GM12864 (cell line): ENCODE data around the gene WDFY4.

Experiments used
- DNase-seq: peaks from one replicate; pipeline ENCODE4 v3.0.0-alpha.2; 2011; ENCODE audit warnings: low read depth
- H3K4me3 ChIP-seq: 2 replicates; pipeline ENCODE4 v1.5.1; 2011; ENCODE audit warnings: mild to moderate bottlenecking, low read depth, low read length, control low read depth
- CTCF ChIP-seq: IDR thresholded peaks from 2 replicates; pipeline ENCODE4 v1.5.1; 2011; ENCODE audit warnings: low read depth, mild to moderate bottlenecking, moderate library complexity, low read length, control low read depth, inconsistent platforms; ENCODE audit errors: missing control alignments

The WDFY4 gene

GRCh38 chr10:48813825-48814224 is 129.2 kb downstream of the WDFY4 start:
- H3K4me3 ChIP-seq: no peak overlapping the region
- no peak for DNase-seq
- no peak for TF ChIP-seq CTCF

- DNase-seq: no peak
- TF ChIP-seq CTCF: no peak
- H3K4me3 ChIP-seq: no peak overlapping the region
These were observed 130.3 kb downstream of the WDFY4 start for GRCh38 chr10:48814933-48815332.

GRCh38 chr10:48817141-48817540 is 132.5 kb downstream of the WDFY4 start:
- H3K4me3 ChIP-seq: no peak overlapping the region
- no peak for TF ChIP-seq CTCF
- DNase-seq: no peak

GRCh38 chr10:48818081-48818480 is 133.4 kb downstream of the WDFY4 start:
- DNase-seq: no peak
- H3K4me3 ChIP-seq: no peak overlapping the region
- TF ChIP-seq CTCF: no peak

GRCh38 chr10:48818861-48819520 is 134.3 kb downstream of the WDFY4 start:
- no peak for DNase-seq
- no peak for TF ChIP-seq CTCF
- no peak overlapping the region for H3K4me3 ChIP-seq

DNA sequence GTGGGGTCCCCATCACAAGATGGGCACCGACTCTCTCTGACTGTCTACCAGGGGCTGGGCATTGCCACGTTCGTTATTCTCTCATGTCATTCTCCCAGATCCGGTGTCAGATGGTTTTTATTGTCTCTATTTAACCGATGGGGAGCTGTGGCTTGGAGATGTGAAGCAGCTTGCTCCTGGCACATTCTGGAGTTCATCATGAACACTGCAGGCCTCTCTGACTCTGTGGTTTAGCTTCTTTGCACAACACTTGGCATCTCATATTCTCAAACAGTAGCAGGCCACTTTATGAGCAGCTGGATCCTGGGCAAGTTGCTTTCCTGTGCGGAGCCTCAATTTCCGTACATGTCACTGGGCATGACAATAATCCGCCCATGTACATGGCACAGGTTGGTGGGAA is 135.1 kb downstream of the WDFY4 start:
- DNase-seq: no peak
- no peak for TF ChIP-seq CTCF
- no peak overlapping the region for H3K4me3 ChIP-seq

DNA sequence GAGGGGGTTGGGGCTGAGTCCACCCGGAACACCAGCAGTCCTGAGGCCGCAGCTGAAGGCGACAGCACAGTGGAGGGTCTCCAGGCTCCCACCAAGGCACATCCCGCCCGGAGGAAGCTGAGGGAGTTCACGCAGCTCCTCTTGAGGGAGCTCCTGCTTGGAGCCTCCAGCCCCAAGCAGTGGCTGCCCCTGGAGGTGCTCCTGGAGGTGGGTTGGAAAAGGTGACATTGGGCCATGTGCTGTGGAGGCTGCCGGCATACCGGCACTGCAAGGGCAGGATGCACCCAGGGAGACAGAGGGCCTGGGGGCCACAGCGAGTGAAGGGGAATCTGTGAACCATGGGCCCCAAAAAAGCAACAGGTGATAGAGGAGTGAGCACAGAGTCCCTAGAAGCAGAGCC is 135.6 kb downstream of the WDFY4 start:
- no peak for DNase-seq
- no peak overlapping the region for H3K4me3 ChIP-seq
- no peak for TF ChIP-seq CTCF
